ENCODE measurements around the gene VDAC2.
"Not testable (repeated sequence)": the region's sequence is repeated elsewhere in the genome, so short reads cannot be mapped to it uniquely, and the experiment has no call there.

The VDAC2 gene

GRCh38 chr10:75181073-75181472 lies 29.5 kb upstream of the VDAC2 start (continued):
- no peak for TF ChIP-seq CREB5 (CRISPR knock-in tag; IDR thresholded peaks at IDR 0.05; ENCODE audit: low read depth)
- no peak for TF ChIP-seq TSHZ2 (CRISPR knock-in tag; IDR thresholded peaks at IDR 0.05)
- no peak for TF ChIP-seq CSDC2 (CRISPR knock-in tag; IDR thresholded peaks at IDR 0.05)
- TF ChIP-seq ZNF8 (CRISPR knock-in tag; IDR thresholded peaks at IDR 0.05), result no peak
- no peak for TF ChIP-seq PPARA (CRISPR knock-in tag; IDR thresholded peaks at IDR 0.05; ENCODE audit: borderline replicate concordance)
- TF ChIP-seq ZNF565 (CRISPR knock-in tag; conservative IDR thresholded peaks at IDR 0.05; ENCODE audit: low read depth), result no peak
- no peak for TF ChIP-seq BACH2 (CRISPR knock-in tag; IDR thresholded peaks at IDR 0.05; ENCODE audit: borderline replicate concordance)
- TF ChIP-seq GLIS3 (CRISPR knock-in tag; IDR thresholded peaks at IDR 0.05), result no peak
- TF ChIP-seq ZC3H10 (CRISPR knock-in tag; IDR thresholded peaks at IDR 0.05), result no peak
- no peak for TF ChIP-seq ZNF70 (CRISPR knock-in tag; IDR thresholded peaks at IDR 0.05)
- no peak for TF ChIP-seq ARNTL (CRISPR knock-in tag; IDR thresholded peaks at IDR 0.05; ENCODE audit: borderline replicate concordance, low read depth)
- TF ChIP-seq SNAI2 (CRISPR knock-in tag; IDR thresholded peaks at IDR 0.05), result no peak
- no peak for TF ChIP-seq ESRRG (CRISPR knock-in tag; IDR thresholded peaks at IDR 0.05)

GRCh38 chr10:75186310-75186709 lies 24.3 kb upstream of the VDAC2 start:
- no peak for ATAC-seq
- TF ChIP-seq ZC3H10 (CRISPR knock-in tag; IDR thresholded peaks at IDR 0.05), result no peak
- no peak for TF ChIP-seq ARNTL (CRISPR knock-in tag; IDR thresholded peaks at IDR 0.05; ENCODE audit: borderline replicate concordance, low read depth)
- TF ChIP-seq RARB (CRISPR knock-in tag; IDR thresholded peaks at IDR 0.05), result no peak
- no peak for TF ChIP-seq TCF4 (CRISPR knock-in tag; IDR thresholded peaks at IDR 0.05; ENCODE audit: borderline replicate concordance)
- no peak for TF ChIP-seq ZFP30 (CRISPR knock-in tag; IDR thresholded peaks at IDR 0.05)
- TF ChIP-seq PPARA (CRISPR knock-in tag; IDR thresholded peaks at IDR 0.05; ENCODE audit: borderline replicate concordance), result no peak

GRCh38 chr10:75187961-75188426 lies 22.6 kb upstream of the VDAC2 start:
- ATAC-seq, result peak; percentile 67
- TF ChIP-seq ZC3H10 (CRISPR knock-in tag; IDR thresholded peaks at IDR 0.05), result no peak
- no peak for TF ChIP-seq PPARA (CRISPR knock-in tag; IDR thresholded peaks at IDR 0.05; ENCODE audit: borderline replicate concordance)
- TF ChIP-seq SNAI2 (CRISPR knock-in tag; IDR thresholded peaks at IDR 0.05), result no peak
- TF ChIP-seq POU6F1 (CRISPR knock-in tag; IDR thresholded peaks at IDR 0.05; ENCODE audit: borderline replicate concordance, low read depth), result no peak
- TF ChIP-seq CSDC2 (CRISPR knock-in tag; IDR thresholded peaks at IDR 0.05), result no peak

- not testable (repeated sequence) for ATAC-seq
Observed at GRCh38 chr10:75188522-75188921, 22.1 kb upstream of the VDAC2 start.

- no peak for ATAC-seq
- no peak for TF ChIP-seq PPARA (CRISPR knock-in tag; IDR thresholded peaks at IDR 0.05; ENCODE audit: borderline replicate concordance)
- no peak for TF ChIP-seq ISL1 (CRISPR knock-in tag; IDR thresholded peaks at IDR 0.05)
- no peak for TF ChIP-seq ZFP3 (CRISPR knock-in tag; IDR thresholded peaks at IDR 0.05)
- no peak for TF ChIP-seq ZC3H10 (CRISPR knock-in tag; IDR thresholded peaks at IDR 0.05)
- TF ChIP-seq POU6F1 (CRISPR knock-in tag; IDR thresholded peaks at IDR 0.05; ENCODE audit: borderline replicate concordance, low read depth), result no peak
- TF ChIP-seq ZNF565 (CRISPR knock-in tag; conservative IDR thresholded peaks at IDR 0.05; ENCODE audit: low read depth), result no peak
- TF ChIP-seq PATZ1 (CRISPR knock-in tag; IDR thresholded peaks at IDR 0.05; ENCODE audit: borderline replicate concordance), result no peak
- no peak for TF ChIP-seq TOX (CRISPR knock-in tag; IDR thresholded peaks at IDR 0.05; ENCODE audit: borderline replicate concordance)
- TF ChIP-seq CSRNP3 (CRISPR knock-in tag; IDR thresholded peaks at IDR 0.05), result no peak
- TF ChIP-seq ARNTL (CRISPR knock-in tag; IDR thresholded peaks at IDR 0.05; ENCODE audit: borderline replicate concordance, low read depth), result no peak
- no peak for TF ChIP-seq RARB (CRISPR knock-in tag; IDR thresholded peaks at IDR 0.05)
- TF ChIP-seq TCF4 (CRISPR knock-in tag; IDR thresholded peaks at IDR 0.05; ENCODE audit: borderline replicate concordance), result no peak
- TF ChIP-seq SNAI2 (CRISPR knock-in tag; IDR thresholded peaks at IDR 0.05), result no peak
- no peak for TF ChIP-seq BACH2 (CRISPR knock-in tag; IDR thresholded peaks at IDR 0.05; ENCODE audit: borderline replicate concordance)
Observed at GRCh38 chr10:75189266-75190096, 21.1 kb upstream of the VDAC2 start.
